NCI-H146 treated with DMSO at 0.1 percent for 48 hours (cell line): Measurements from ENCODE around the gene FIP1L1.

Experiments used
- DNase-seq: peaks from one replicate; lab custom pipeline; 2025; ENCODE audit not compliant: unreplicated experiment; lab: John Stamatoyannopoulos, UW

Gene FIP1L1

GRCh38 chr4:53499791-53500190 is 122.3 kb downstream of the FIP1L1 start:
- DNase-seq: no peak

DNA sequence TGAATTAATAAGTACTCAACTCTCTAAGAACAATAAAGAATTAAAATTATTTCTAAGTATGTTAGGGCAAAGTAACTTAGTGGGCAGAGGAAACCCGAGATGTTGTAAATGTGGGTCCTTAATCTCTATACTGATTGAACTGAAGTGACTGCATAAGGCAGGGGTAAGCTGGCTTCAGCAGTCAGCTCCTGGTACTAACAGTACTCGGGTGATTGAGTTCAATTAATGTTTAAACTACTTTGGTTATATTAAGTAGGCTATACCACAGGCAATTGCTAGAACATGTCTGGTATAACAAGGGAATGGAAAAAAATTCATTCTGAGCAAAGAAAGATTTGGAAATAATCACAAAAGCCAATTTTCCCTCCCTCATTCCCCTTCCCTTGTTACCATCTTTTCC is 123.1 kb downstream of the FIP1L1 start:
- no peak for DNase-seq

- no peak for DNase-seq
These were observed 124.1 kb downstream of the FIP1L1 start for GRCh38 chr4:53501561-53501960.

DNA sequence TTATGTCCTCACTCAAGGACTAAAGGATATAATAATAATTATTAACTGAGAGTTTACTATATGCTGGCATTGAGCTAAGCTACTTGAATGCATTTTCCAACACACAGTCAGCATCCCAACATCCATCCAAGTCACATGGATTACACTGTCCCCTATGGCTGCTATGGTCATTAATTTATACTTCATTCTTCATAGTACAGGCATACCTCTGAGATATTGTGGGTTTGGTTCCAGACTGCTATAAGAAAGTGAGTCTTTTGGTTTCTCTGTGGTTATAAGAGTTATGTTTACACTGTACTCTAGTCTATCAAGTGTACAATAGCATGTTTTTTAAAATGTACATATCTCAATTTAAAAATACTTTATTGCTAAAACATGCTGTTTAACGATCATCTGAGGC is 124.7 kb downstream of the FIP1L1 start:
- DNase-seq: no peak

DNA sequence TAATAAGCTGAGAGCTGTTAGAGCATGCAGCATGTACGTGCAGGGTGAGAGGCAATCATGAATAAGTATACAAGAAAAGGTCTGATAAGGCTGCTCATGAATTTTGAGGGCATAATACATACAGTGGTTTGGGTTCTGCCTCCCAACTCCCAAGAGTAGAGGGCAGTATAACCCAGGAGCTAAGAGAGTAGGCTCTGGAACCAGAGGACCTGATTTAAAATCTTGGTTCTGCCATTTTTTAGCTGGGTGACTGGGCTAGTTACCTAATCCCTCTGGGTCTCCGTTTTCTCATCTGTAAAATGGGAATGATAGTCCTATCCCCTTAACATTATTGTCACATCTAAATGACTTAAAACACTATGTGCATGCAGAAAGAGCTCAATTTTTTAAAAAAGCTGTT is 128.5 kb downstream of the FIP1L1 start:
- no peak for DNase-seq

GRCh38 chr4:53507058-53507457 is 129.6 kb downstream of the FIP1L1 start:
- DNase-seq: no peak

DNA sequence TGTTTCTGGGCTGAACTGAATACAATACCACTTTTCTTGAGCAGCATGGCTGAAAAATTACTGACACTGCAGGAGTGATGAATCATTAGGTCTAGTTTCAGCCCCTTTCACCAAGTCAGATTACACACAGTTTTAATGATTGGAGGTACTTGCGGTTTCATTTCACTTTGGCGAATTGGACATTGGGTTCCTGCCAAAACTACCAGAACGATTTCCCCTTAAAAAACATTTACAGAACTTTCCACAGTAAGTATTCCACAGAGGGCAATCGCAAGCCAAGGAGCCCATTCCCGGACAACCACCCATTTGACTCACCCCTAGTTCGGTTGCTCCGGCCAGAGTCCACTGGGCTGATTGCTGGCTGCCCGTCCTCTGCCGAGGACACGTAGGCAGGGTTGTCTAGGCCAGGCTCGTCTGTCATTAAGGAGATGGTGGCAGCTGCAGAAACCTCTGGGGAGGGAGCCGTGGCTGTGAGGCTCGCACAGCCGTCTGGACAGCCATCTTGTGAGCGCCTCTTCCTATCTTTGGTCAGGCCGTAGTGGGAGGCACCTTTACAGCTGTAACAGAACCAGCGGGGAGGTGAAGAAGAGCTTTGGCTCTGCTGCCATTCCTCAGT is 130.3 kb downstream of the FIP1L1 start:
- DNase-seq: no peak

- no peak for DNase-seq
These were observed 131.0 kb downstream of the FIP1L1 start for GRCh38 chr4:53508446-53508845.

DNA sequence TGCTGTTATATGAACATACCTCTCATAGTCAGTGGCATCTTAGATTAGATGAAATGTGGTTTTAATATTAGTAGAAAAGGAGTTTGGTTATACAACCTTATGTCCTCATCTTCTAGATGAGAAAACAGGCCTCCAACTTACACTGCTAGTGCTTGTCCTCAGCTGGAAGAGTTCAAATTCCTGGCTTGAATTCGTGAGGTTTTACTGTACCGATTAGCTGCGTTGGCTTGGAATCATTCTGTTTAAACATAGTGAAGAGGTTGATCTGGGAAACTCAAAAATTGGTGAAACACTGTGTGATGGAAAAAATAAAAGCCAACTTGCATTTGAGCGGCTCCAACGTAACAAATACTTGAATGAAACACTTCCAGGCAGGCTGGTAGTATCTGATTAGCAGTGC is 132.9 kb downstream of the FIP1L1 start:
- DNase-seq: no peak
